Inflammatory macrophage treated with lipopolysaccharide for 1 hour (primary cell): Measurements from ENCODE around the gene ATP2B2.
A peak's percentile ranks its signal among the peaks of the same experiment; 100 is the strongest.

ENCODE experiments used
- DNase-seq, 2 donors: peaks; one replicate each; pipeline ENCODE4 v3.0.0-alpha.2; 2020 to 2022

The ATP2B2 gene

DNA sequence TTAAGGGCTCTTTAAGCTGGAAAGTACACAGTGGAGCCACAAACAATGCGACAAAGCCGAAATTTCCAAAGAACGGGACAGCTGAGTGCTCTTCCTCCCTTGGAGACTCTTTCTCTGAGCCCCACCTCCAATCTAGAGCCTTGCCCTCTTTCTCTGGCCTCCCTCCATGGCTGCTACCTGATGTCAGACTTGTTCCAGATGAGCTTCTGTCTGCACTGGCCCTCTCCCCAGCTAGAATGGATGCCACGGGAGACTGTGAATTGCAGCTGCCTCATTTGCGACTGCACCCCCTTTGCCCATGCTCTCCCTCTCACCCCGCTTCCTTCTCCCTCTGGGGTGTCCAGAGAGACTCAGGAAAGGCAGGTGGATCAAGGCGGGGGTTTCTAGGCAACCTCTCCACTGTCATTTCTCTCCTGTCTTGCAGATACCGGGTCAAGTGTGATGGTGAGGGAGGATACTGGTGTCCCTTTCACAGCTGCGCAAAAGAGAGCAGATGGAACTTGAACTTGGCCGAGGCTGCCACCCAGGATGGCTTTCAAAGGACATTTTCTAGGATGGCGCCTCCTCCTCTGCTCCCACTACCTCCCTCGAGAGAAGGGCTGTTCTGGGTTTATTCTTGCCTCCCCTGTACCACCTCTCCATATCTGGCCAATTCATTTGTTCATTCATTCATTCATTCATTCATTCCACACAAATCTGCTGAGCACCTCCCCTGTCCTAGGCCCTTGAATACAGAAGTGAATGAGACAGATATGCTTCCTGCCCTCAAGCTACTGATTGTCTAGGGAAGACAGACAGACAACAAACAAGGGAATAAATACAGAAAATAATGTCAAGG lies 12.8 kb downstream of the ATP2B2 start:
- DNase-seq: no peak

DNA sequence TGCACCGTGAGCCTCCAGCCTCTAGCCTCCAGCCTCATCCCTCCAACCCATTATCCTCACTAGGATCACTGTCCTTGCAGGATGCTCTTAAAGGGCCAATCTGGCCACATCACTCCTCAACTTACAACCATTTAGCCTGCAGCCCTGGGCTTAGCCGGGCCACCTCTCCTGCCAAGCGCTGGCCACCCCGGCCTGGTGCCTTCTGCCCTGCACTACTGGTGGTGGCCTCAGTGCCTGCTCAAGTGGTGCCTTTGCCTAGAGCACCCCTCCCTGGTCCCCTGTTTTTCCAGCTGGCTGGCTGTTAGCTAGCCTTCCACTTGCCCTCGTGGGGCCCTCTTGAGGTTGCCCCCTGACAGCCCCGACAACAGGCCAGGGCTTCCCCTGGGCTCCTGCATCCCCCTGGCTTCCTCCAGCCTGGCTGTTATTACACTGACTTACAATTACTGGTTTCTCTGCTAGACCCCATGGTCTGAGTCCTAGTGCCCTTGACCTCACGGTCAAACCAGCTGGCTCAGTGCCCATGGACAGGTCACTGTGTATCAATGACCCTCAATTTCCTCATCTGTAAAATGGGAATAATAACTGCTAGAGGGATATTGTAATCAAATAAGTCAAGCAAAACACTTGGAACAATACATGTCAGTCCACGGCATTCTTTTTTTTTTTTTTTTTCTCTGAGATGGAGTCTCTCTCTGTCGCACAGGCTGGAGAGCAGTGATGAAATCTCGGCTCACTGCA lies 15.5 kb downstream of the ATP2B2 start:
- DNase-seq: no peak

DNA sequence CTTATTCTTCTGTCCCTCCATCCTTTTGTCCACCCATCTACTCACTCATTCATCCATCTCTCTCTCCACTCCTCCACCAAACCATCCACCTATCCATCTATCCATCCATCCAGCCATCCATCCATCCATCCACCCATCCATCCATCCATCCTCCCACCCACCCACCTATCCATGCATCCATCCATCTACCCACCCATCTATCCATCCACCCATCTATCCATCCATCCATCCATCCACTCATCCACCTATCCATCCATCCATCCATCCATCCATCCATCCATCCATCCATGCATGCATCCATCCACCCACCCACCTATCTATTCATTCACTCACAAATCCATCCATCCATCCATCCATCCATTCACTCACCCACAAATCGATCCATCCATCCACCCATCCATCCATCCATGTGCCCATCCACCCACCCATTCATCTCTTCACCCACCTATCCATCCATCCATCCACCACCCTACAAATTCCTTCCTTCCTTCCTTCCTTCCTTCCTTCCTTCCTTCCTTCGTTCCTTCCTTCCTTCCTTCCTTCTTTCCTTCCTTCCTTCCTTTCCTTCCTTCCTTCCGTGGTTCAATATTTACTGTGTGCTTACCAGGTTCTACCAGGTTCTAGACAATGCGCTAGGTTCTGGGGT lies 17.3 kb downstream of the ATP2B2 start:
- no peak for DNase-seq

DNA sequence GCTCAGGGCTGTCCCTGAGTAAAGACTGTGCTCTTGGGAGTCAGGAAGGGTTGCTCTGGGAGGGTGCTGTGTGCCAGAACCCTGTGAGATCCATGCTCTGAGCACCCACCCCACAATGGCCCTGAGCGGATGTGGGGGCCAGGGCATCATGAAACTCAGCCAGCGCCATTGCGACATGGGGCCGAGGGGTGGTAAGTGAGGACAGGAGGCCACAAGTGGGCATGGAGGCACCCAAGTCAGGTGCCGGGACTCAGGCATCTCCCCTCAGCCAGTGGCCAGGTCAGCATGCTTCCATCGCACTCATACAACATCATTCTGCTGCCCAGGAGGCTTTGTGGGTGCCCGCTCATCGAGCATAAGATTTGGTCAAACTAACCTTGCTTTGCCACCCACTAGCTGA lies 19.6 kb downstream of the ATP2B2 start:
- DNase-seq: no peak

DNA sequence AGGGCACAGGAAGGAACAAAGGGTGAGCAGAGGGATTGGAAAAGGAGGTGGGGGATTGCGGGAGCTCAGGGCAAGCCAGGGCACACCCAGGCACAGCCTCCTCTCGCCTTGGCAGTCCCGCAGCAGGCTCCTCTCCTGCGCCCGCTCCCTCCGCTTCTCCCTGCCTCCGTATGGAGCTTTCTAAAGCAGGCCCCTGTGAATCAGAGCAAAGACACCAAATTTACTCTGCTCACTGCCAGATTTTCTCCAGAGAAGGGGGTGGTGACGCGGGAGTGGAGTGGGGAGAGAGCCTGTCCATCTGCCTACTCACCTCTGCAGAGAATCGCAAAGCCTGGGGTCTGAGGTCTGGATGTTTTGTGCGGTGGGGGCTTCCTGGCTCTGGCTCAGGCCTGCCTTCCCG lies 20.0 kb downstream of the ATP2B2 start:
- DNase-seq: no peak

DNA sequence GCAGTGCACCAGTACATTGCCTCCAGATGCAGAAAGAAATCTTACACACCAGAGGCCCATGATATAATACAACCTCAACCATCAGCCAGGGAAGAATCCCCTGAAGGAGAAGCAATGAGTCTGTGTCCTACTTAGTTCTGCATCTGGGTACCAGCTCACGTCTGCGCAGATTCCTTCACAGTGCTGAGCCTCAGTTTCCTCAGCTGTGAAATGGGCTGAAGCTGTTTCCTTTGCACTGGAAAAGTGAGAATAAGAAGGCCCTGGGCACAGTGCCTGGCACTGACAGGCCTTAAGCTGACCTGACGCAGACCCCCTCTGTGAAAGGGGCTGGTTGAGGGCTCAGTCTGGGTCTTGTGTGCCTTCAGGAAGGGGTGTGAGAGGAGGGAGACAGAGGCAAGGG lies 20.7 kb downstream of the ATP2B2 start:
- no peak for DNase-seq

DNA sequence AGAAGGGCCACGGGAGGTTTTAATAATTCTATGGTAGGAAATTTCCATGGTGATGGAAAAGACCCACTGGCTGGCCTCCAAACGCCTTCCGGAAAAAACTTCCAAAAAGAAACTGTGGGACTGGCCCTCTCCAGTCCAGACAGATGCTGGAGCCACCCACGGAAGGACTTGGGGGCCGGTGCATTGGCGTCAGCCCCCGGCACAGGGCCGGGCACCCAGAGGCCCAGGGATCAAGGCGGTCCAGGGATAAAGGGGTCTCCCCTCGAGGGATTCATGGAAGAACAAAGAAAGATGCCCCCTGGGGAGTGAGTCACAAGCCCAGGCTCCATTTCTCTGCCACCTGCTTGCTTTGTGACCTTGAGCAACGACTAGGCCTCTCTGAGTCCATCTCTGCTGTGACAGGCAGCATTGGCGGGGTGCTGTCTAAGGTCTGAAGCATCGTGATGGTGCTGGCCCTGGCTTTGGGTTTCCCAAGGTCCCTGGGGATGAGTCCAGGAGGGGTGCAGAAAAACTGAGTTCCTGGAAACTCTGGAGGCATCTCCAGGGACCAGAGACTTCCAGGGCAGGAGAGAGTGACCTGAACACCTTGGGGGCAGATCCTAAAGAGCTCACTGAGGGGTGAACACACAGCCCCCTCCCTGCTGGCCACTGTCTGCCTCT lies 21.6 kb downstream of the ATP2B2 start:
- no peak for DNase-seq

DNA sequence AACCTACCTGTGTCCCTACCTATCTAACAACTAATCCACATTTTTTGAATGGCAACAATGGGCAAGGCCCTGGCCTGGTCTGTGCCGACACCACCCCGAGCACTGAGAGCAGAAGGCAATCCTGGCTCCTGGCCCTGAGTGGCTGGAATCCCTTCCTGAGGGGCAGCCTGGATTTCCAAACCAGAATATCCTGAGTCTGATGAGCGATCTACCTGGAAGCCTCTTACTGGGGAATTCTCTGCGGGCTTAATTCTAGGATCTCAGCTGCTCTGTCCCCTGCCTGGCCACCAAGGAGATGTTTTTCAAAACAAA lies 22.1 kb downstream of the ATP2B2 start:
- DNase-seq: no peak

- no peak for DNase-seq
These were observed 22.6 kb downstream of the ATP2B2 start for GRCh38 chr3:10482631-10483363.

DNA sequence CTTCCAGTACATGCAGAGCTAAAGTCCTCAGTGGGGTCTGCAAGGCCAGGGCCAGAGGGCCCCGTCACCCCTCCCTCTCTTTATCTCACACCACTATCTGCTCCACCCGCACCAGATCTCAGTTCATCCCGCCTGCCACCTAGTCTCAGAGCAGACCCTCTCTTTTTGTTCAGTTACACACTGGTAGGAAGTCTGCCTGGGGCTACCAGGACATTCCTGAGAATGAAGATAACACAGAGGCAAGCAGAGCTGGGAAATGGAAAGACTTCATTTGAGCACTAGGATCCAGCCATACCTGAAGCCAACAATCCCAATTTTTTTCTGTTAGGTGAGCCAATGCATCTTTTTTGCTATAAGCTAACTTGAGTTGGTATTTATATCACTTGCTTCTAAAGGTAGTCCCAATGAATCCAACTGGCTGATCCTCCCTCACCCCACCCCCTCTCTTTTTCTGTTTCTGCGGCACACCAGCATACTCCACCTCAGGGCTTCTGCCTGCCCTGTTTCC lies 24.5 kb downstream of the ATP2B2 start:
- DNase-seq: no peak

DNA sequence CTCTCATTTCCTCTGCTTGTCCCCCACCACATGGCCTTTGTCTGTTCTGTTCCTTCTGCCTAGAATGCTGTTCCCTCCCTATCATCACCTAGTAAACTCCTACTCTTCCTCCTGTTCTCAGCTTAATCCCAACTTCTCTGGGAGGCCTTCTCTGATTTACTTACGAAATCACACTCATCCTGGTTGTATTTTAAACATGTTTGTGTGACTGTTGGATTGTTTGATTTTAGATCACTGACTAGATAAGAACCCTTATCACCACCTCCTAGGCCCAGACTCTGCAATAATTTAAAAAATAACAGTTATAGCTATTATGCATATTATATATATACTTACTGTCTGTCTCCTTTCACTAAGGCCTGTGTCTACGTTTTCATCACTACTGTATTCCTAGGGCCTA lies 26.1 kb downstream of the ATP2B2 start:
- DNase-seq: no peak

DNA sequence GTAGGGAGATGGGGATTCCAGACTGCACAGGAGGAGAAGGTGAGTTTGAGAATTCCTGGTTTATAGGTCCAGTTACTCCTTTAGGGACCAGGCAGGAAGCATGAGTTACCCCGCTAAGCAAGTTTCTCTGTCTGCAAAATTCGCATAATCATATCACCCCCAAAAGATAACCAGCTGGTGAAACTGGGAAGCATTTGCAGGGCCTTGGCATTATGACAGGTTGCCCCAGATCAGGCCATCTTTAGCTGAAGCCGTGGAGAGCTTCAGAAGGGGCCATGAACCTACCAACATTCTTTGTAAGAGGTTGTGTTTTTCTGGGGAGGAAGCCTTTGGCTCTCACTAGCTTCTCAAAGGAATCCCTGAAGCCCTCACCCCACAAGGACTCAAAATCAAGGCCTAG lies 29.4 kb downstream of the ATP2B2 start:
- DNase-seq: no peak

DNA sequence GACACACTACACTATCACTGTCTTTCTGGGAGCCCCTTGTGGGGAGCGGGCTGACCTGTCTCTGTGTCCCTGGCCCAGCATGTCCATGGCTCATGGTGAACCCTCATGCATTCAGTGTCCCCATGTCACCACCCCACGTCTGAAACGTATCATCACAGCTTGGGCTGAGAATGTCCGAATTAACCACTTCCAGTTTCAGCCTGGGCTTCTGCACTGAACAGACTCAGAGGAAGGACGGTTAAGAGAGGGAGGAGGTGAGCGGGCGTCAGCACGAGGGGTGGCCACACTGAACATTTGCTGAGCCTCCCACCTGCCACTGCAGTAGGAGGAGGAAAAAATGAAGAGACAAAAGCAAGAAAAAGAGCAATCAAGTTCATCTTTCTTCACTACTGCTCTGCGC lies 30.5 kb downstream of the ATP2B2 start:
- peak; percentile 18 to 37 for DNase-seq

- DNase-seq: no peak
These were observed 31.1 kb downstream of the ATP2B2 start for GRCh38 chr3:10474275-10474646.

DNA sequence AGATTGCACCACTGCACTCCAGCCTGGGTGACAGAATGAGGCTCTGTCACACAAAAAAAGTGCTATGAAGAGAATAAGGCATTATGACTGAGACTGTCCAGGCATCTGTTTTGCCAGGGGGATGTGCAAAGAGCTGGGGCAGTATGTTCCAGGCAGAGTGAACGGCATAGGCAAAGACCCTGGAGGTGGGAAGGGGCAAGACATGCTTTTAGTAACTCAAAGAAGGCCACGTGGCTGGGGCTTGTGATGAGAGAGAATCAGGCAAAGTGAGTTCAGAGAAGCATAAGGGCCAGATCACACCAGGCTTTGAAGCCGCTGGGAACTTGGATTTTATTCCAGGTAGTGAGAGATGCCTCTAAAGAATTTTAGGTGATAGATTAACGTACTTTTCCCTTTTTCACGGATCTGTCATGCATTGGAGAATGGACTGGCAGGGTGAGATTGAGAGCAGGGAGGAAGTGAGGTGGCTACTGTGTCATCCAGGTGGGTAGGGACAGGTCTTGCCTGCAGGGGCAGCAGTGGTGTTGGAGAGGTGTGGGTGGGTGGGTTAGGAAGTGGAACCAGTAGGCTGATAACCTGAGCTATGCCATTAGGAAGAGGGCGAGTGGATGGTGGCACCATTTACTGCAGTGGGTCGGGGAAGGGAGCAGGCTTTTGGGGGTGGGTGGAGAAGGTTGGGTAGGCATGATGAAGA lies 31.7 kb downstream of the ATP2B2 start:
- no peak for DNase-seq

GRCh38 chr3:10472877-10473440 lies 32.4 kb downstream of the ATP2B2 start:
- DNase-seq: no peak

DNA sequence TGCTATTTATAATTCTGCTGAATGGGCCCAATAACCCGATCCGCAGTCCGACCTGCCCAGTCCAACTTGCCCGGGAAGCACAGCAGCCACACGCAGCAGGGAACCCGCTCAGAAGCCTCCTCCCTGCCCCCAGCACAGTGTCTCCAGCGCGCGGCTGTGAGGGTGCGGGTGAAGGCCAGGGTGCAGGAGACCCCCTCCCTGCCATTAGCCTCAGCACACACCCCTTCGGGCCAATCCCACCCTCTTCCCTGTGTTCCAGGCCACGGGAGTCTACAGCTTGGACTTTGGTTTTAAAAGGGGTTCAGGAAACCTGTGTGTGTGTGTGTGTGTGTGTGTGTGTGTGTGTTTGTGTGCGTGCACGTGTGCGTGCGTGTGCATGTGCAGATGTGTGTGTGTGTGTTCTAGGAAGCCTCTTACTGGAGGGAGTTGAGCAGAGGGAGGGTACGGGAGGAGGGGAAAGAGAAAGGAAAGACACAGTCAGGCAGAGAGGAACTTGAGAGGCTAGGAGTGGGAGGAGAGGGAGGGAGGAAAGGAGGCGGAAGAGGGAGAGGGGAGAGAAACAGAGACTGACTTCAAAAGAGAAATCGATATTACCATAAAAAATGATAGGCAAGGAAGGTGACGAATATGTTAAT lies 34.2 kb downstream of the ATP2B2 start:
- no peak for DNase-seq

- DNase-seq: no peak
These were observed 35.0 kb downstream of the ATP2B2 start for GRCh38 chr3:10470120-10471053.

GRCh38 chr3:10469441-10470119 lies 35.8 kb downstream of the ATP2B2 start:
- DNase-seq: no peak
